ENCODE data around the gene TMEFF2.
"Not testable (repeated sequence)": the region's sequence is repeated elsewhere in the genome, so short reads cannot be mapped to it uniquely, and the experiment has no call there.

Gene TMEFF2

GRCh38 chr2:192126912-192127311 is 67.8 kb downstream of the TMEFF2 start:
- DNase-seq, result no peak

DNA sequence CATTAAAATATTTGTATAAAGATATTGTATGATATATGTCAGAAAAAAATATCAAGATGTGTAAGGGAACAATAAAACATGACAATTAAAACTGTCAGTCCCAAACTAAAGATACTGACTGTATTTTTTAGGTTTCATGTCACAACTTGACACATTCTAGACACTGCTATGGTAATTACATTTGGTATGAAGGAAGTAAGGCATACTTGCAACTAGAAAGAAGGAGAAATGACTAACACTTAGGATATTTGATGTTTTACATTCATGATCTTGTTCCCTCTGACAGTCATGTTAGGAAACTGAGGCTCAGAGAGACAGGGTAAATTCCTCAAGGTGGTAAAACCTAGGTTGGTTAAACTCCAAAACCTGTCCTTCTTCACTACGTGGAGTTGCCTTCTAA is 68.3 kb downstream of the TMEFF2 start:
- no peak for DNase-seq

GRCh38 chr2:192124571-192124970 is 70.2 kb downstream of the TMEFF2 start:
- DNase-seq, result no peak

GRCh38 chr2:192123847-192124246 is 70.9 kb downstream of the TMEFF2 start:
- DNase-seq, result no peak

DNA sequence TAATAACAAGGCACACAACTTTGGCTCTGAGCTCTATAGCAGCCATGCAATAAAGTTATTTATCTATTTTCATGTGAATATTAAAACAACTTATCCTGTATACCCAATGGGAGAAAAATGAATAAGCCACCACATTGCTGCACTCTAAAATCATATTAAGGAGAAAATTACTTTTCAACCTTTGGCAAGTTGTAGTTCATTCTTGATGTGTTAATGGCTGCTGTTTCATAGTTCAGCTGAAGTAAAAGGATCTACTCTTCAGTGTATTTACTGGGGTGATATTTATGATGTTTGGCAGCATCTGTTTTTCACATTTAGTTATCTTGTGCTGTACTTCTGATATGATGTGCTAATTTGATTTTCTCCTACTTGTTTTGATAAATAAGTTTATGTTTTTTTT is 71.8 kb downstream of the TMEFF2 start:
- DNase-seq, result no peak

GRCh38 chr2:192122141-192122540 is 72.6 kb downstream of the TMEFF2 start:
- DNase-seq, result no peak

DNA sequence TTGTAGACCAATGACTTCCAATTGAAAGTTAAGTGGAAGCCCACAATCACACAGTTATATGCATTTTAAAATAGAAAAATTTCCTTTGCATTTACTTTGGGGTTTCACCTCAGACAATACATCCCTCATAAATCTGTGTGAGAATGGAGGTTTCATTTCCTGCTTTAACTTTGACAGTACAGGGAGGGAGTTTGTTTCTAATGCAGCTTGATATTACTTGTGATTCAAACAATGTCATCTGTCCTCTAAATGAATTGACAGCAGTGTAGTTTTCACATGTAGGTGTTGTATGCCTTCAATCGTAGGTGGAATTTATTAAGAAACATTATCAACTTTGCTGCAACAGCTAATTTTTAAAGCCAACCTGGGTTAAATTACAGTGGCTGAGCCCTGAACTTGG is 75.2 kb downstream of the TMEFF2 start:
- no peak for DNase-seq

GRCh38 chr2:192117705-192118104 is 77.0 kb downstream of the TMEFF2 start:
- DNase-seq, result no peak

DNA sequence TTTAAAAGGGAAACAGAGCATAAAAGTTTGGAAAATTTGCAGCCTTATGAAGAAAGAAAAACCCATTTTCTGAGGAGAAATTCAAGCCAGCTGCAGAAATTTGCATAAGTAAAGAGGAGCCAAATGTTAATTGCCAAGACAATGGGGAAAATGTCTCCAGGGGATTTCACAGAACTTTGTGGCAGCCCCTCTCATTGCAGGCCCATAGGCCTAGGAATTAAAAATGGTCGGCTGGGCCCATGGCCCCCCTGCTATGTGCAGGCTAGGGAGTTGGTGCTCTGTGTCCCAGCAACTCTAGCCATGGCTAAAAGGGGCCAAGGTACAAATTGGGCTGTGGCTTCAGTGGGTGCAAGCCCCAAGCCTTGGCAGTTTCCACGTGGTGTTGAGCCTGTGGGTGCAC is 83.2 kb downstream of the TMEFF2 start:
- not testable (repeated sequence) for DNase-seq

- DNase-seq, result no peak
Observed at GRCh38 chr2:192099742-192100141, 95.0 kb downstream of the TMEFF2 start.

DNA sequence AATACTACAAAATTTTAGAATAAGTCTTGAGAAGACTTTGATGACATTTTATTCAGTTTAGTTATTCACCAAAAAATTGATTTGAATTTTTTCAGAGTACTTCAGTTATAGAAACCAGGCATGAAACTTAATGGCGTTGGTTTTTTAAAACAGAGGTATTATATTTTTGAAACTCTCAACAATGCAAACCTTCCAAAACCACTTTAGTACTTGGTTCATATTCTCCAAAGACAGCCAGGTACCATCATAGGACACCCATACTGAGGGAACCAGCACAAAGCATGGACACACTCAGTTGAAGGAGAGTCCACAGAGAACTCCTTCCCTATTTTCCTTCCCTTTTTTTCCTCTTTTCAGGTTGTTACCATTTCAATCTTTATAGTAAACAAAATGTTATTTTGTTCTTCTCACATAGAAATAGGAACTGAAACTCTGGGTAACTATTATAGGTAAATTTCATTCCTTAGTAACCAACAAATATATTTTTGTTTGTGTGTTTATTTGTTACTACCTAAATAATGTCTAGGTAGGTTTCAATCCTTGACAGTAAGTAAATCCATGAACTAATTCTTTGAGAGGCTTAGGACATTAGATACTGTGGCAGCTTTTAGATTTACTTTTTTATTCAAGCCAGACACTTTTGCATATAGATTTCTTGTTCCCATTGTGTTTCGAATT is 95.8 kb downstream of the TMEFF2 start:
- no peak for DNase-seq

- DNase-seq, result no peak
Observed at GRCh38 chr2:192091476-192091875, 103.3 kb downstream of the TMEFF2 start.

DNA sequence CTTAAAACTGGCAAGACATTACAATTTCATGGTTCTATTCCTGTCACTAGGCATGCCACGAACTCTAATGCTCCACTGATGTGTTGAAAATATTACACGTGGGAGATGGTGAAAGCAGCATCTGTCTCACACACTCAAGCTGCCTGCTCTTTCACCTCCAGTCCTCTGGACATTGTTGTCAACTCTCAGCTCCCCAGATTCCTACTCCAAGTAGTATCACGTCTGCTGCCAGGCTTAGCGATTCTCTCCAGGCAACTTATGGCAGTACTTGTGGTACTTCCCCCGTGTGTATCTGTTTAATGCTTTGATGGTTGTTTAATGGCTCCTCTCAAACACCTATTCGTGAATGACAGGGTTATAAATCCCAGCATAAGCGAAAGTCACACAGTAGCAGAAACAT is 103.8 kb downstream of the TMEFF2 start:
- no peak for DNase-seq

DNA sequence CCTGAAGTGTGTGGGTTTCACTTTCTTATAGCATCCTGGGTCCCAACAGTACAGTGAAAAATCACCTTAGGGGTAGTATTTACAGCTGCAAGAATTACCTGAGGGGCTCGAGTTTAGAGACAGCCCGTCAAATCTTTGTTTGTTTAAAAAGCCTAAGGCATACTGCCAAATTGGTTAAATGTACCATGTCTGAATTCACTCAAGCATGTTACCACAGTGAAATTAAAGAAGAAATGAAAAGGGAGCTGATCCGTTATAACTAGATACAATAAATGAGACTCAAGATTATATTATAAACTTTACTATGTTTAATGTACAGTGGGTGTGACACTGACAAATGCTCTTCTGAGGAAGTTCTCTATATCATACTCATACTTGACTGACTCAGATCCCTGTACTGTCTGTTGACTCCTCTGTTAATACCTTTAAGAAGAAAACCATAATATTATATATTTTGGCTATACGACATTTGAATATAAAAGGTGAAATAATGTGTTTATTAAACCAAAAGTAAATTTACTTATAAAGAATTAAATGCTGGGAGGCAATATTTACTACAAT is 107.3 kb downstream of the TMEFF2 start:
- DNase-seq, result no peak

DNA sequence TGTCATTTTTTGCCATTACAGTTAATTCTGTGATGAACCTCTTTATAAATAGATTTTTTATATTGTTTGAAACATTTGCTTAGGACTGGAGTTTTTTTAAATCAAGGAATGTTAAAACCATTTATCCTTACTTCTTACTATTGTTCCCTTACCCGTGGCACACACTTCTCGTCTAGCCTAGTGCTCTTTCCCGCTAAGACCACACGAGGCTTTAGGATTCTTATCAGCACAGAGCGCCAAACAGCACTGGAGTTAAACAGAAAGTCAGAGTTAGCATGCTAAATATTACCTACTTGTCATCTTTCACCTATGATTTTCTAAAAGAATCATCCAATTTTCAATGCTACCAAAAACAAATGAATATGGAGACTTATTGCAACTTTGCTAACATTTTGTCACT is 112.6 kb downstream of the TMEFF2 start:
- no peak for DNase-seq

DNA sequence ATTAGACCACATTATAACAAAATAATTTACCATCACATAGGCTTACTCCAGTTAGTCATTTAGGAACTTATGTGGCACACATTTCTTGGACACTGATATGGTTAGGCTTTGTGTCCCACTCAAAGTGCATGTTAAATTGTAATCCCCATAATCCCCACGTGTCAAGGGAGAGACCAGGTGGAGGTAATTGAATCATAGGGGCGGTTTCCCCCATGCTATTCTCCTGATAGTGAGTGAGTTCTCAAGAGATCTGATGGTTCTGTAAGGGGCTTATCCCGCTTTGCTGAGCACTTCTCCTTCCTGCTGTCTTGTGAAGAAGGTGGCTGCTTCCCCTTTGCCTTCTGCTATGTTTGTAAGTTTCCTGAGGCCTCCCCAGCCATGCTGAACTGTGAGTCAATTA is 114.6 kb downstream of the TMEFF2 start:
- not testable (repeated sequence) for DNase-seq

GRCh38 chr2:192073878-192074277 is 120.9 kb downstream of the TMEFF2 start:
- no peak for DNase-seq

GRCh38 chr2:192072778-192073177 is 122.0 kb downstream of the TMEFF2 start:
- no peak for DNase-seq

GRCh38 chr2:192072261-192072660 is 122.5 kb downstream of the TMEFF2 start:
- no peak for DNase-seq

DNA sequence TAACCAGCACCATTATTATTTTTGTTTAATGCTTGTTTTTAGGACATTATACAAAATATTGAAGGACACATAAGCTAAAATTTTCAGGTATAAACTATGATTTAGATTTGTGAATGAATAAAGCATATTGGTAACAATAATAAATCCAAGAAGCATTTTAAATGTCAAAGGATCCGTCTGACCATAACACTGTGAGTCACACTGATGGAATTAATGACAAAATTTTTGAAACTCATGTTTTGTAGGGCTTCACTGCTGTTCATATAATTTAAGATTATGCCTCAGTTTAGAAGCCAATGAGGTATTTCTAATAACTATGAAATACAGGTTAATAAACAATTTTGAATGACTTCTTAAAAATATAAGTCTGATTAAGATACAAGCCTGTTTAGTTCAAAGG is 124.6 kb downstream of the TMEFF2 start:
- DNase-seq, result no peak

DNA sequence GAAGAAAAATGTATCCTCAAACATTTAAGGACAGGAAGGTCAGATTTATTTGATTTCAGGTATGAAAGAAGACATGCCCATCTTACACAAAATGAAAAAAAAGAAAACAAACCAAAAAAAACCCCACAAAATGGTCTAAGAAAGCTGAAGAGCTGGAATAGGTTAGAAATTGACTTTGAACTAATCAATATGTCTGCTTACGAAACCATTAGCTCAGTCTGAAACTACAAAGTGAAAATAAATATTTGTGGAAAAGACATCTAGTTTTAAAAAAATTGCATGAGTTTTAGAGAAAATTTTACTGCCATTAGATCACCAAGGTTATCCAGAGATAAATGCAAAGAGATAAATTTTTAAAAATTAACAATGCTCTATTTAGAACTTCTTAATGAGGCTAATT is 125.3 kb downstream of the TMEFF2 start:
- no peak for DNase-seq

DNA sequence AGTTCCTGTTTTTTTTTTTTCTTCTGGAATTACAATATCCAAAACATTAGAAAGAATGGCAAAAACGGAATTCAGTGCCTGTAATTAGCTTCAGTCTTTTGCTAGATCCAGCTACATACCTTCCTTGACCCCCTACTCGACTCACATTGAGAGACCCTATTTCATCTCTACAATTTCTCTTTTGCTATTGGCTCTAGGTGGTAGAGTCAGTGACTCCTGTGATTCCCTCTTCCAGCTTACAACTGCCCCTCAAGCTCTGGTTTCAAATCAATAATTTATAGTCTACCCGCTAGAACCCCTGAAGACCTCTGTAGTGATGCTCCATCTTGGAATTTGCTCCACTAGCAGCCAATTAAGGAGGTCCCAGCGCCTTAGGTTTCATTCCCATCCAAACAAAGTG is 125.8 kb downstream of the TMEFF2 start:
- no peak for DNase-seq

DNA sequence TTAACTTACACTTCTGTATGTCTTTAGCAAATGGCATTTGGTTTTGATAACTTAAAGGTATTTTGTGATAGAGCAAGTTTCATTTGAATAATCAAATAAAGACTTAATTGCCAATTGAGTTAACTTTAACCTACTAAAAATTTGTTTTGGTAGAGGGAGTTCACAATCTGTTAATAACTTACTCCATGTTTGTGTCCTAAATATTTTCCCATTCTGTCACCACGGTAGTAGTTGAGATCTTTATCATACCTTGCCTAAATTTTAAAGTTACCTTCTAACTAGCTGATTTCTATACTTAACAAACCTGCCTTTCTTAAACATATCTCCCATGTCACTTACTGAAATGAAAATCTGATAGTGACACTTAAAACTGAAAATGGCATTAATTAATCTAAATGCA is 127.1 kb downstream of the TMEFF2 start:
- no peak for DNase-seq

DNA sequence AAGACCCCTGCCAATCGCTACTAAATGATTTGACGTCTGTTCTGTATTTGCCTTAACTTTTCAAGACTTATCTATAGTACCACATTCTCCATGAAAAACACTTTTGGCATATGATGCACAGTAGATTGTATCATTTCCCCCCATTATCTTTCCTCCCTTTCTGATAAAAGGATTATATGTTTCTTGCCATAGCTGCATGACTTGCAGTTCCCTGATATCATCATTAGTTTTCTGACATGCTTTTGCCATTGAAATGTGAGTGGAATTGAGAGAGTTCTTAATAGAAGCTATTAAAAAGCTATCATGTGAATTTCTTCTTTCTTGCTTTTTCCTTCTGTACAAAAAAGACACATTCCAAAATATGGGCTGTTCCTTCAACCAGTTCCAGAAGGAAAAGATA is 130.3 kb downstream of the TMEFF2 start:
- no peak for DNase-seq

GRCh38 chr2:192060161-192060560 is 134.6 kb downstream of the TMEFF2 start:
- no peak for DNase-seq
